GM19023 (cell line): ENCODE measurements around the gene STUM.
"Not testable (repeated sequence)": the region's sequence is repeated elsewhere in the genome, so short reads cannot be mapped to it uniquely, and the experiment has no call there.

Experiments
- ATAC-seq: cut with Tn5 transposase; IDR thresholded peaks from one replicate; pipeline ENCODE4 v1.9.1; 2021; ENCODE audit warnings: mild to moderate bottlenecking, moderate library complexity; ENCODE audit not compliant: unreplicated experiment

The STUM gene

DNA sequence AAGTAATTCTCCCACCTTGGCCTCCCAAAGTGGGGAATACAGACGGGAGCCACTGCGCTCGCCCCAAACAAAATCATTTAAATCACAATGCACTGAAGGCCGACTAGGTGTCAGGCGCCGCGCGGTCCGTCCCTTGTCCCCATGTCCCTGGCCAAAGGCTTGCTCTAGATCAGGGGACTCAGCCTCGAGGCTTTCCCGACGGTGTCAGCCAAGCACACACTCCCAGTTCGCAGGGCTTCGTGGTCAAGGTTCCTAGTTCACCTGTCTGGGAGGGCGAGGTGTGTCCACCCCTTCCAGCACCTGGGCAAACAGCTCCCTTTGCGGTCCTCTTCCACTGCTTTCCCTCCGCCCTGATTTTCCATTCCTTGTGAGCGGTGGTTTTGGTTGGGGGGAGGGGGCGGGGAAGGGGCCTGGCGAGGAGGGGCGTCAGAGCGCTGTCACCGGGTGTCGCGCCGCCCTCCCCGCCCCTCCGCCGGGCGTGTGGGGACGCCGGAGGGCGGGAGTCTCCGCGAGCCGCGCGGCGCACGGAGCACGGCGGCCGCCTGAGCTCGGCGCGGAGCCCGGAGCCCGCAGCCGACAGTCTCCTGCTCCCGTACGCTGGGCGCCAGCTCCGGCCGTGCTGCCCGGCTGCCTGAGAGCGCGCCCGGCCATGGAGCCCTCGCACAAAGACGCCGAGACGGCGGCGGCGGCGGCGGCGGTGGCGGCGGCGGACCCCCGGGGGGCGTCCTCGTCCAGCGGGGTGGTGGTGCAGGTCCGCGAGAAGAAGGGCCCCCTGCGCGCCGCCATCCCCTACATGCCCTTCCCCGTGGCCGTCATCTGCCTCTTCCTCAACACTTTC, at the start of gene STUM:
TSS of gene STUM (plus strand) at position 509 of the 838 bp plus-strand sequence. CDS start at position 650, 141 bp downstream.
- no peak for ATAC-seq

GRCh38 chr1:226499699-226500098, 48.9 kb upstream of the STUM start:
- not testable (repeated sequence) for ATAC-seq

DNA sequence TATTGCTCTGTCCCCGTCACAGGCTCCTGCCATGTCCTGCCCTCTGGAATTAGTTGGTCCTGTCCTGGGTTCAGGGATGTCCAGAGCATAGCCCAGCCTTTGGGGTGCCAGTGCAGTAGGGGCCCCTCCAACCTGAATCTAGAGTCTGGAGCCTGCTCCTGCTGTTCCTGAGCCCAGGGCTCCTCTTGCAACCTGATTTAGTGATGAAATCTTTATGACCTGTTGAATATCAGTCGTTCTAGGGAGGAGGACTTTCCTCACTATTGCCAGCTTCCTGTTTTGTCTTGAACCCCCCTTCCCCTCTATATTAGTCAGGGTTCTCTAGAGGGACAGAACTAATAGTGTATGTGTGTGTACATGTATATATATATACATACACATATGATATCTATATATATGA, 42.5 kb upstream of the STUM start:
- ATAC-seq, result no peak

GRCh38 chr1:226506921-226507320, 41.6 kb upstream of the STUM start:
- ATAC-seq, result no peak

- ATAC-seq, result no peak
Measured at GRCh38 chr1:226510453-226510852, 38.1 kb upstream of the STUM start.

DNA sequence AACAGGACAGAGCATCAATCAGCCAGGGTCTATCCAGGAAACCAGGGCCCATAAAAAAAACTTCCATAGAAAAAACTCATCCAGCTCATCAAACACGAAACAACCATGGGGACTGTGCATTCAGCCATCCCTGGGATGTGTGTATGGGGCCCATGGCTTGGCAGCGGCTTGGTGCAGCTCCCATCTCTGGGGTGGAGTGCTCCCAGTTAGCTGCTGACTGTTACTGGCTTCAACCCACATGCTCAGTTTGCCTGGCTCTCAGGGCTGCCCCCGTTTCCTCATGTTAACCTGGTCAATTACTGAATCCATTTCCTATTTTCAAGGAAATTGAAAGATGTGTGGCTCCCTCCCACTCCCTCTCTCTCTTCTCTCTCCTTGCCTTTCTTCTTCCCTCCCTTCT, 37.3 kb upstream of the STUM start:
- ATAC-seq, result no peak

DNA sequence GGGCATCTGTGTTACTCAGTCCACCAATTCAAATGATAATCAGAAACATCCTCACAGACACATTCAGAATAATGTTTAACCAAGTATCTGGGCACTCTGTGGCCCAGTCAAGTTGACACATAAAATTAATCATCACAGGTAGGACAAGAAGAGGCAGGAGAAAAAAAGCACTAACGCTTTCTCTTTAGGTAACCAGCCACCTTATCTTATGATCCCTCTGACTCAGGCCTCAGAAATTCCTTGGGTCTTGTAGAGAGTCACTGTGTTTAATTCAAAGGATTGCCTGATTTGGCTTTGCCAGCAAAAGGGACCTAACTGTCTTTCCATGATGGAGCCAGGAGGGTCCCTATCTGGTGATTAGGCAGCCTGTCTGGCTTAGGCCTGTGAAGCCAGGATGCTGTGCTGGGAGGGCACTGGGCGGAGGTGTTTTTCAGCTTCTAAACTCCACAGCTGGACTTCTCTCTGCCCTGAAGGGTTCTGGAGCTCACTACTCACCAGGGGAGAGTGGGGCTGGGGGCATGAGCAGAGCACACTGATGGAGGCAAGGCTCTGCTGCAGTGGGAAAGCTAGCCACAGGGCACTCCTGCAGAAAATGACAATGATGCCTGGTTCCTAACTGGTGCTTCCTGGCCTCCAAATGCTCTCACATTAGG, 36.4 kb upstream of the STUM start:
- no peak for ATAC-seq

GRCh38 chr1:226518375-226518774, 30.2 kb upstream of the STUM start:
- ATAC-seq, result no peak

DNA sequence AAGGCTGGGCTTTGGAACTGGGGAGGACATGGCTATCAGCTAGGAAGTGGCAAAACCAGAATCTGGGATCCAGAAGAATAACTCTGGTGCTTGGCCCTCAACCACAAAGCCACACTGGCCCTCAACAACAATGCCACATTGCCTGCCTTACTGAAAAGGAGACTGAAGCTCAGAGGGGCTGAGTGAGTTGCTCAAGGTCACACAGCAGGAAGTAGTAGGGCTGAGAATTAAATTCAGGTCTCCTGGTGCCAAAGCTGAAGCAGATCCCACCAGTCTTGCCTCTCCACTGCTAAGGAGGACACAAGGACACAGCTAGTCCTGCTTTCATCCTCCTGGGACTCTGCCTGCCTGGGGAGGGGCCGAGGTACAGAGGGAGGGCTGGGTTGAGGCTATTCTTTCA, 29.4 kb upstream of the STUM start:
- ATAC-seq, result no peak

- ATAC-seq, result no peak
Measured at GRCh38 chr1:226519716-226520598, 28.6 kb upstream of the STUM start.

DNA sequence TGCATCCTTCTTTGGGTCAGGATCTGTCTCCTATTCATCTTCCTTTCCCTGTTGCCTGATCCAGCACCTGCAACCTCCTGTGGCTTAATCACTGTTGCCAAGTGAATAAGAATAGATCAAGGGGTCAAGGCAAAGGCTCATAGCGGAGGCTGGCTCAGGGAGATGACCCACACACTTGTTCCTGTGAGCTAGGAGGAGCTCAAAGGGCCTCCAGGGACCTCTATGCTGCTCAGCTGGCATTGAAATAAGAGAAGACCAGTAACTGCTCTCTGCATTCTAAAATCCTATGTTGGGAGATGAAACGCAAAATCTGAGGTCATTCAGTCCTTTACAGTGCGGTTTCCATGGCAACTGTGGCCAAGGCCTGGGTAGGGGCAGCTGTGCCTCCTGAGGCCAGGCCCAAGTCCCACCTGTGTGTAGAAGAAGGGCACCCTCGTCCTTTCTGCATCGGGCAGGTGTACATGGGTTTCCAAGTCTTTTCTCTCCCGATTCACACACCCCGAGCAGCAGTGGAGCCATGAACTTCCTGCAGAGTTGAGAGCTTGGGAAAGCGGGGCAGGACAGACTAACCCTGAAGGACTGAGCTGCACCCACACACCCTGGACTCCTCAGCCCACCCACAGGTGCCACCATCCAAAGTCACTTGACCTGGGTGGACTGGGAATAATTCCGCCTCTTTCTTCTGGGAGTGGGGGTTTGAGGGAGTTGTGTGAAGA, 27.8 kb upstream of the STUM start:
- no peak for ATAC-seq

GRCh38 chr1:226523646-226524406, 24.7 kb upstream of the STUM start:
- ATAC-seq, result no peak

GRCh38 chr1:226524547-226524946, 24.0 kb upstream of the STUM start:
- no peak for ATAC-seq

DNA sequence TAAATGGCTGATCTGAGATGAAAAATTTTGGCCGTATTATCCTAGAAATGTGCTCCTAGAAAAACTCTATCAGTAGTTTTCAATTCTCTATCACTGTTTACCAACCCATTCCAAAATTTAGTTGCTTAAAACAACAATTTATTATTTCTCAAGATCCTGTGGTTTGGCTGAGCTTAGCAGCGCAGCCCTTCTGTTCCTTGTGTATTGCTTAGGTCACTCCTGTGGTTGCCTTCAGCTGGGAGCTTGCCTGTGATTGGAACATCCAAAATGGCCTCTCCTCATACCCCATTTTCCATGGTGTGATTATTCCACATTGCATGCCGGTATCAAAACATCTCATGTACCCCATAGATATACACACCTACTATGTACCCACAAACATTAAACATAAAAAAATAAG, 22.8 kb upstream of the STUM start:
- ATAC-seq, result no peak

GRCh38 chr1:226526801-226527595, 21.6 kb upstream of the STUM start:
- no peak for ATAC-seq

- ATAC-seq, result no peak
Measured at GRCh38 chr1:226529891-226530290, 18.7 kb upstream of the STUM start.

- no peak for ATAC-seq
Measured at GRCh38 chr1:226530591-226530990, 18.0 kb upstream of the STUM start.

- no peak for ATAC-seq
Measured at GRCh38 chr1:226531360-226532093, 17.0 kb upstream of the STUM start.

GRCh38 chr1:226532553-226532952, 16.0 kb upstream of the STUM start:
- ATAC-seq, result no peak
